MM.1S (cell line): ENCODE data around the gene SLAMF7.

Experiments used
- EZH2 ChIP-seq: fragments of 300-600 bp; sonication (generic); optimal IDR thresholded peaks from 2 replicates; pipeline ENCODE3; 2017; ENCODE audit warnings: low read depth, mild to moderate bottlenecking, antibody characterized with exemption, low read length, mixed read lengths
- TF ChIP-seq, protein P1 (sequence below): fragments of 300-600 bp; sonication (generic); IDR thresholded peaks from 2 replicates; pipeline ENCODE4 v1.5.1; 2016; ENCODE audit warnings: antibody characterized with exemption, low read length, mixed read lengths

DNA sequence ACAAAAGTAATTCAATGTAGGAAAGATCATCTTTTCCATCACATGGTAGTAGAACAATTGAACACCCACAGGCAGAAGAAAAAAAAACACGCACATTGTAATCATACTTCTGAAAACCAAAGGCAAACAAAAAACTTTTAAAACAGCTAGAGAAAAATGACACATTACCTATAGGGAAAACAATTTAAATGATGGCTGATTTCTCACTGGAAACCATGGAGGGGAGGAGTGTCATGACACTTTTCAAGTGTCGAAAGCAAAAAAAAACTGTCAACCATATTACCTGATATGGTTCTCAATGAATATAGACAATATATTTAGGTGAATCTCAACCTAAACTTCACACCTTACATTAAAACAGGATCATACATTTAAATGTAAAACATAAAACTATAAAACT lies 776 bp upstream of the SLAMF7 start:
- TF ChIP-seq, protein P1, sequence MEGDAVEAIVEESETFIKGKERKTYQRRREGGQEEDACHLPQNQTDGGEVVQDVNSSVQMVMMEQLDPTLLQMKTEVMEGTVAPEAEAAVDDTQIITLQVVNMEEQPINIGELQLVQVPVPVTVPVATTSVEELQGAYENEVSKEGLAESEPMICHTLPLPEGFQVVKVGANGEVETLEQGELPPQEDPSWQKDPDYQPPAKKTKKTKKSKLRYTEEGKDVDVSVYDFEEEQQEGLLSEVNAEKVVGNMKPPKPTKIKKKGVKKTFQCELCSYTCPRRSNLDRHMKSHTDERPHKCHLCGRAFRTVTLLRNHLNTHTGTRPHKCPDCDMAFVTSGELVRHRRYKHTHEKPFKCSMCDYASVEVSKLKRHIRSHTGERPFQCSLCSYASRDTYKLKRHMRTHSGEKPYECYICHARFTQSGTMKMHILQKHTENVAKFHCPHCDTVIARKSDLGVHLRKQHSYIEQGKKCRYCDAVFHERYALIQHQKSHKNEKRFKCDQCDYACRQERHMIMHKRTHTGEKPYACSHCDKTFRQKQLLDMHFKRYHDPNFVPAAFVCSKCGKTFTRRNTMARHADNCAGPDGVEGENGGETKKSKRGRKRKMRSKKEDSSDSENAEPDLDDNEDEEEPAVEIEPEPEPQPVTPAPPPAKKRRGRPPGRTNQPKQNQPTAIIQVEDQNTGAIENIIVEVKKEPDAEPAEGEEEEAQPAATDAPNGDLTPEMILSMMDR, result no peak
- no peak for TF ChIP-seq EZH2
